M059J (cell line): ENCODE results near the gene NOS3. TPM values are rescaled to one million over a fixed set of nuclear protein-coding genes. Genes with fewer than 3 reads are reported as not detected.
A peak's percentile ranks its signal among the peaks of the same experiment; 100 is the strongest.

Experiments
- DNase-seq: peaks from one replicate; pipeline ENCODE4 v3.0.0-alpha.2; 2012; ENCODE audit warnings: low read depth
- total RNA-seq: library from RNA; depleted of rRNA; stranded (reverse); fragments of >200 nt; shearing (Covaris generic); gene quantifications from 2 replicates; pipeline ENCODE4 v1.2.3, GENCODE V29; 2014; rRNA removed

The NOS3 gene
- not detected in 2 replicates for total RNA-seq

DNA sequence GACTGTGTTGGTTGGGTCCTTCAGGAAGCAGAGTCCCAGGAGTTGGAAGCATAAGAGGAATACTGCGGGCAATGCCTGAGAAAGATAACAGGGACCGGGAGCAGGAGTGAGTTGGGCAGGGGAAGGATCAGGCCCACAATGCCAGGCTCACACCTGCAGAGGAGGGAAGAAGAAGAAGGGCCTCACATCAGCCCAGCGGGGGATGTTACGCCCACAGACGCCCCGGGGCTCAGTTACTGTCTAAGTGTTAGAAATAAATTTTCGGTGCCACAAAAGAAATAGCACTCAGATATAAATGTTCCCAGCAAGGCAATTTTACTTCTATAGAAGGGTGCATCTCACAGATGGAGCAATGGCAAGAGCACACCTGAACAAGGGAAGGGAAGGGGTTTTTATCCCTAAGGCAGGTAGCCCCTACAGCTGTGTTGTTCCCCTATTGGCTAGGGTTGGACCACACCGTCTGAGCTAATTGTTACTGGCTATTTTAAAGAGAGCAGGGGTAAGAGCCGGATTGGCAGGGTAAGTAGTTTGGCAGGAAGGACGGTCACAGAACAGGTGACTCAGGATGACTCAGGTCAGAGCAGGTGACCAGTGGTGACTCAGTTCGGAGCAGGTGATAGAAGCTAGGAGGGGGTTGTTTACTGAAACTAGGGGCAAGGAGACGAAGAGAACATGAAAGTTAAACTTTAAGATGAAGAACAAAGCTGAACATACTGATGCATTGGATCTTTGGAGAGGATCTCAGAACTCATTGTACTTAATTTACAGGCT lies at the start of gene NOS3:
Gene NOS3 (plus strand): TSS at position 602 of the 771 bp plus-strand sequence. CDS start 2,787 bp downstream, outside the sequence.
- no peak for DNase-seq

GRCh38 chr7:150941351-150942000 lies 49.3 kb upstream of the NOS3 start:
- DNase-seq, result no peak

- DNase-seq, result peak; percentile 34
These were observed 48.7 kb upstream of the NOS3 start for GRCh38 chr7:150942001-150942590.

DNA sequence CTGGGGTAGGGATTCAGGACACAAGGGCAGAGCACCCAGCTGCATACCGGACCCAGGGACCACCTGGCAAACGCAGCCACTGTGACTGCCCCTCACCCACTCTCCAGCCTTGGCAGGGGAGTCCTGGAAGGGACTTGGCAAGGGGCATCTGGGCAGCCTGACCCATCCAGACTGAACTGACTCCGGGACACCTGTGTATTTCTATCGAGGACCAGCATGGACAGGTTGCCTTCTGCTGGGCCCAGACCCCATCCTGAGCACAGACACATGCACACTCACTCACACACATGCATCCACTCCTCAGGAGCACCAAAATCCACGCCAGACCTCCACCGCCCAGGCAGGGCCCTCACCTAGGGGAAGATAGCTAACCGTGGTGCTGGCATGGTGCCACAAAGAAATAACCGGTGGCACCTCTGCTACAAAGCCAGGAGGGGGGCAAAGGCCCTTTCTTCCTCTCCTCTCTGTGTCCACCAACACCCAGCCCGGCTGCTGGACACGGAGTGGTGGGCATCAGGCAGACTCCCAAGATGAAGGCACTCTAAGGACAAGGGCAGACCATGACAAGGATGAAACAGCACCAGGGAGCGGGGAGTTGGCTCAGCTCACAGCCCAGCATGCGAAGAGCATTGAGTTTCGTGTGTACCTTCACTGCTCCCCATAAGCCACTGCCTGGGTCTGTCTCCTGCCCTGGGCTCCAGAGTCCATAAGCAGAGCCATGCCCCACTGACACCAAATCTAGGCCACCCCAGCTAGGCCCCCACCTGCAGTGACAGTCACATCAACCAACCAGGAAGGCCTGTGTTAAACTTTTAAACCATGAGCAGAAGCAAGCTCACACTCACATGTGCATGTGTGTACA lies 48.0 kb upstream of the NOS3 start:
- no peak for DNase-seq

- no peak for DNase-seq
These were observed 47.4 kb upstream of the NOS3 start for GRCh38 chr7:150943453-150943814.

- no peak for DNase-seq
These were observed 46.5 kb upstream of the NOS3 start for GRCh38 chr7:150944066-150945042.

DNA sequence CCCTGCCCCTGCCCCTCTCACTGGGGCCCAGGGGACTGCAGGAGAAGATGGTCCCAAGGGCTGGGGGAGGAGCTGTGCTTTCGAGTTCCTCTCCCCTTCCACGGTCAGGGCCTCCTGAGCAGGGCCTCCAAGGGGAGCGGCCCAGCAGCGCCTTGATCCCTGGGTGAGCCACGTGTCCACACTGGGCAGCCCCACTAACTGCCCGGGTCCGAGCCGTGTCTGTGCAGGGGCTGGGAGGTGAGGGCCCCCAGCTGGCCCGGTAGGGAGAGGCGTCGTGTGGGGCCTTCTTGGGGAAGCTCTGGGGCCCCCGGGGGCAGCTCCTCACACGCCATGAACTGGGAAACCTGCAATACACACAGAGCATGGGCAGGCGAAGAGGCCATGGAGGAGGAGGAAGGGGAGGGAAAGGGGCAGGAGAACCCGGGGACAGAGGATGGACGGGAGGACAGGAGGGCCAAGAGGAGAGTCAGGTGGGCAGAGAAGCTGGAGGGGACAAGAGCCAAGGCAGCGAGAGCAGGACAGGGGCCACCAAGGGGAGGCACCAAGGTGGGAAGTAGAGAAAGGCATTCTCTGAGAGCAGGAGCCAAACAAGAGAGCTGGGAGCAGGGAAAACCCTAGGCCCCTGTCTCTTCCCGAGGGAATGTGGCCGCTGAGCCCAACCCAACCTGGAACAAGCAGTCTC lies 45.5 kb upstream of the NOS3 start:
- DNase-seq, result no peak

DNA sequence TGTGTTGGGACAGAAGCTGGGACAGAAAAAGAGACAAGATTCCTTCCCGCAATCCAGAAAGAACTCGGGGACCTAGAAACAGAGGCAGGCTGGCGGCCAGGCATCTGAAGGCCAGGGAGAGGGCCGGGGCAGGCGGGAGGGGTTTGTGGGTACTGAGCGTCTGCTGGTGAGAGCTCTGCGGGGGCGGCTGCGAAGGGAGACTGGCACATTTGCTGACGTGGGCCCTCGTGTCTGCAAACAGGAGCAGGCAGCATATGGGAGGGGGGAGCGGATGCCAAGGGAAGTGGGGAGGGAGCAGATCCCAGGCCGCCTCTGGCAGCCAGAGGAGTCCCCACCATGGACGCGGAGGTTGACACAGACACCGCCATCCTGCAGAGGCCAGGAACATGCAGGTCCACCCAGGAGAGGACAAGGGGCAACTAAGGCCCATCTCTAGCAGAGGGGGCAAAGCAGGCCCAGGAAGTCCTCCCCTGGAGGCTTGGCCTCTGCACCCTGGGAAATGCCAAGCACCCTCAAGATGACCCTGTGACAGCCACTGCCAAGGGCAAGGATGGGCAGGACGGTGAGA lies 44.9 kb upstream of the NOS3 start:
- no peak for DNase-seq

- no peak for DNase-seq
These were observed 44.2 kb upstream of the NOS3 start for GRCh38 chr7:150946421-150947240.

- no peak for DNase-seq
These were observed 43.5 kb upstream of the NOS3 start for GRCh38 chr7:150947241-150947745.

GRCh38 chr7:150947761-150948651 lies 42.8 kb upstream of the NOS3 start:
- DNase-seq, result no peak

GRCh38 chr7:150948791-150949251 lies 42.0 kb upstream of the NOS3 start:
- DNase-seq, result no peak

GRCh38 chr7:150949564-150949963 lies 41.3 kb upstream of the NOS3 start:
- no peak for DNase-seq

DNA sequence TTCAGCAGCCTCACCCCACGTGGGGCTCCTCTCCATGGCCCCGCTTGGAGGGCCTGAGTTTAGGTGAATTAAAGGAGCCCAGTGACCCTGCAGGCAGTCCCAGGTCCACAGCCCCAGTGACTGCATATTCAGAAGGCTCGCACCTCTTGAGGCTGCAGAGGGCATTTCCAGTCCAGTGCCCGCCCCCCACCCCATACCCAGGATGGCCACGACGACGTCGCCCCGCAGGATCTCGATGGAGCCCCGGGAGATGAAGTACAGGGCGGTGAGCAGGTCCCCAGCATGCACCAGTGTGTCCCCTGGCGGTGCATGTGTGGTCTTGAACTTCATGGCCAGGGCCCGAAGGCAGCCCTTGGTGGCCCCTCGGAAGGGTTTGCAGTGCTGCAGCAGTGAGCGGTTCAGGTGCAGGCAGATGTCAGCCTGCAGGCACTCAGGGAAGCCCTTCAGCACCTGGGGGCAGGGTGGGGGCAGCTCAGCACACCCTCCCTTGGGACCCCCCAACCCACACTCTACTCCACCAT lies 40.8 kb upstream of the NOS3 start:
- DNase-seq, result no peak

DNA sequence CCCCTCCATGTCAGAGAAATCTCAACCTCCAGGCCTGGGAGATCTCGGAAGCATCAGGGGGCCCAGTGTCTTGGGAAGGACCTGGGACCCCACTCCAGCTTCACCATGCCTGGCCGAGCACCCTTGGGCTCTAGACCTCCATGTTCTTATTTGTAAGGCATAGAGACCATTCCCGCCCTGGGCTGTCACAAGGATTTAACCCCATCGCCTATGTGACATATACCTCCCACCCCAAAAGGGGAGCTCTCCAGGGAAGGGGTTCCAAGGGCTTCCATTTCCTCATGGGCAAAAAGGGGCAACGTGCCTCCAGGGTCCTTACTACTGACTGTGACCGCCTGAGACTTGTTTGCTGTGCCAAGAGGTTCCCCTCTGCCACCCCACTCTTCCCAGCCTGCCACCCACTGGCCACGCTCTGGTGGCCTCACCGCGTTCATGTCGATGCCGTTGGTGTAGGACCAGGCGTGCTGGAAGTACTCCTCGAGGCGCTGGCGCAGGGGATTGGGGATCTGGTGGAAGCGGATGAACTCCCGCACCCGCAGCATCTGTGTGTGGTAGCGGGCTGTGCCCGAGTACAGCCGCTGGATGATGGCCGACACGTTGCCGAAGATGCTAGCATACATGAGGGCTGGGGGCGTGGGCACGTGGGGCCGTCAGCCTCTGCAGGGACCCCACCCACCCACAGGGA lies 40.2 kb upstream of the NOS3 start:
- no peak for DNase-seq

- DNase-seq, result no peak
These were observed 39.7 kb upstream of the NOS3 start for GRCh38 chr7:150951181-150951520.

GRCh38 chr7:150951521-150951920 lies 39.3 kb upstream of the NOS3 start:
- no peak for DNase-seq
